Mucosa of rectum (tissue), 2 donors: ENCODE measurements around the gene MLLT6.

Experiments used
- H3K27ac ChIP-seq, 2 donors: one replicate each; pipeline ENCODE4 v1.7.0; 2013; ENCODE audit warnings: inconsistent platforms in 2 of 2, low read depth in 2 of 2, low read length in 2 of 2
- H3K27me3 ChIP-seq, 2 donors: one replicate each; pipeline ENCODE4 v1.7.0; 2013; ENCODE audit warnings: low read length in 2 of 2; ENCODE audit not compliant: control insufficient read depth in 2 of 2, insufficient read depth in 2 of 2
- H3K36me3 ChIP-seq, 2 donors: one replicate each; pipeline ENCODE4 v1.7.0; 2013; ENCODE audit warnings: low read length in 2 of 2; ENCODE audit not compliant: control insufficient read depth in 2 of 2, insufficient read depth in 2 of 2
- H3K4me1 ChIP-seq, 2 donors: one replicate each; pipeline ENCODE4 v1.7.0; 2013; ENCODE audit warnings: low read length in 2 of 2, mild to moderate bottlenecking in 1 of 2; ENCODE audit not compliant: control insufficient read depth in 2 of 2, insufficient read depth in 2 of 2
- H3K4me3 ChIP-seq, 2 donors: one replicate each; pipeline ENCODE4 v1.7.0; 2013; ENCODE audit warnings: low read length in 2 of 2
- H3K9ac ChIP-seq, 2 donors: one replicate each; pipeline ENCODE4 v1.7.0; 2013; ENCODE audit warnings: low read length in 2 of 2, low read depth in 1 of 2, mild to moderate bottlenecking in 1 of 2
- H3K9me3 ChIP-seq, 2 donors: one replicate each; pipeline ENCODE4 v1.7.0; 2013; ENCODE audit warnings: low read length in 2 of 2; ENCODE audit not compliant: control insufficient read depth in 2 of 2
- donor health status: healthy.
- donor health status: Normal muscosa, but diverticular disease.

MLLT6 gene

GRCh38 chr17:38773258-38773657, 68.2 kb downstream of the MLLT6 start:
- Histone ChIP-seq H3K4me1 (no peaks in the 10 kb centered on the region), H3K9me3 (no peaks in the 10 kb centered on the region), H3K36me3 (peaks cover 67 to 74% of the 10 kb centered on the region in 2 donors), H3K27me3 (no peaks in the 10 kb centered on the region), H3K4me3 (no peak overlapping the region), H3K9ac (no peak overlapping the region), H3K27ac (no peak overlapping the region)

- Histone ChIP-seq H3K36me3 (peaks cover 79 to 82% of the 10 kb centered on the region in 2 donors), H3K9ac (no peak overlapping the region), H3K4me3 (no peak overlapping the region), H3K27me3 (no peaks in the 10 kb centered on the region), H3K4me1 (no peaks in the 10 kb centered on the region), H3K9me3 (no peaks in the 10 kb centered on the region), H3K27ac (no peak overlapping the region)
Measured at GRCh38 chr17:38777641-38778250, 72.7 kb downstream of the MLLT6 start.
